Measurements from ENCODE around the gene KIF21B. TPM values are rescaled to one million over a fixed set of nuclear protein-coding genes. Genes with fewer than 3 reads are reported as not detected.

The KIF21B gene
- total and polyA plus RNA-seq, 2 experiments from 2014 or later = 0.03 TPM; not detected in 1

DNA sequence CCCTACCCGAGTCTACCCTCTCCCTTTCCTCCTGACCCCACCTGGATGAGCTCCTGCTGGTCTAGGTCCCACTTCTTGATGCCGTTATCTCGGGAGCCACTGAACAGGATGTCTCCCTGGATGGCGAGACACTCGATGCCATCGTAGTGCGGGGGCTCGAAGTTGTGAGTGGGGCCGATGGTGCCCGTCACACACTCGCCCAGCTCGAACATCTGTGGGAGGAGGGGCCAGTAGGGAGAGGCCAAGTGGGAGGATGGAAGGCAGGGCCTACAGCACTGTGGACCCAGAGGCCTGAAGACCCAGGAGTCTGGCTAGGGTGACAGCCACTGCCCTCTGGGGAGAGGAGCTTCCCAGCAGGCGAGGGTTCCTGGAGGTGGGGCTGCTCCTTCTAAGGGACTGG, 48.1 kb downstream of the KIF21B start:
- Histone ChIP-seq H3K27me3 (replicated peaks; ENCODE audit: insufficient read depth) (no peaks in the 10 kb centered on the region), H3K9me2 (ENCODE audit: insufficient read depth) (no peaks in the 10 kb centered on the region), H3K4me2 (ENCODE audit: unreplicated experiment) (no peak overlapping the region), H3K27ac (no peak overlapping the region), H3K36me3 (ENCODE audit: low read depth) (no peaks in the 10 kb centered on the region), H3K9me3 (ENCODE audit: low read depth) (no peaks in the 10 kb centered on the region), H4K20me1 (ENCODE audit: insufficient read depth) (no peaks in the 10 kb centered on the region), H3F3A (ENCODE audit: insufficient read depth) (no peaks in the 10 kb centered on the region), H3K9ac (no peak overlapping the region), H2AFZ (no peak overlapping the region), H3K79me2 (ENCODE audit: insufficient read depth) (no peaks in the 10 kb centered on the region), H3K4me1 (ENCODE audit: insufficient read depth) (no peaks in the 10 kb centered on the region), H3K4me3 (no peak overlapping the region)
- in situ Hi-C loops (cut with MboI) = no loop called here
- WGBS, 2 experiments (ENCODE audit: low coverage in 1 of 2, low lambda C conversion rate in 2 of 2, missing lambda C conversion rate in 2 of 2) = 84 to 86% methylated on average over 13 of the region's 13 CpGs
- DNase-seq = no peak
- TF ChIP-seq EZH2 (IDR thresholded peaks at IDR 0.05; ENCODE audit: insufficient read depth, poor library complexity, severe bottlenecking) (no peak), EZH2phosphoT487 (IDR thresholded peaks at IDR 0.05; ENCODE audit: insufficient read depth, low read depth) (no peak)

DNA sequence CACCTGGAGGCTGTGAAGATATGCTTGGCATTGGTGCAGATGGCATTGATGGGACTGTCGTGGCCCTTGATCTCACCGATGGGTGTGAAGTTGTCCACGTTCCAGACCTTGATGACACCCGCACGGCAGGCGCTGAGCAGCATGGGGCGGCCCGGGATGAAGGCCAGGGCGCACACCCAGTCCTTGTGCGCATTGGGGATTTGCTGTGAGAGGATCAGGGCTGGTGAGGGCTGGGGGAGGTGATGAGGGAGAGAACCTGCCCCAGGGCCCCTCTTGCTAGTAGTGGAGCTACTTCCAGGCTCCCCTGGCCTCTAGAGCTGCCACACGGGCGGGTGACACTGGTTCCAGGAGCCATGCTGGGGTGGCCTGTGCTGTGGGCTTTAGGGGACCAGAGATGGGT, 48.8 kb downstream of the KIF21B start:
- no peak overlapping the region for H2AFZ ChIP-seq
- in situ Hi-C loops (cut with MboI) = no loop called here

DNA sequence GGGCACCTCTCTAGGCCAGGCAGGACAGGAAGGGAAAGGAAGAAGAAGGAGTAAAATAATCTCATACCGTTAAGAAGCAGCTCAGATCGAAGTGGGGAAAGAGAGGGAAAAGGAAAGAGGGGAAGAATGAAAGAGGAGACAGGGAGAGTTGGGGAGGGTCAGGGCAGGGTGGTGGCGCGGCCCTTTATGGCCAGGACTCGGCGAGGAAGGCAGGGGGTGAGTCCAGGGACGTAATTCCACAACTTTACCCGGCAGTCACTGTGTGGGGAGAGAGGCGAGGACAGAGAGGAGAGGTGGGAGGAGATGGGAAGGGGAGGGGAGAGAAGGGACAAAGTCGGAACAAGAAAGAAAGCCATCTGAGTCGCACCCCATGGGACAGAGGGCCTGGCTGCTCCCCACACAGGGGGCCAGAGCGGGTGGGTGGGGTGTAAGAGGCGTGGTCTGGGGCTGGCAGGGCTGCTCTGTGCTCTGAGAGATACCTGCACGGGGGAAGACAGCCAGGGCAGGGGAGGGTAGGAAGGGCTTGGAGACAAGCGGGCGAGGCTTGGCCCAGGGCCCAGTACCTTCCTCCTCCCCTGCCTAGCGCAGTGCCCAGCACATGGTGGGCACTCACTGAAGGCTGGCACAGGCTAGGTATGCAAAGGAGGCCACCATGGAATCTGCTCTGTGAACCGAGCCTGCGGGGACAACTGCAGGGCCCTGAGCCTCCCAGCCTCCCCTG, 49.4 kb downstream of the KIF21B start:
- TF ChIP-seq EZH2 (IDR thresholded peaks at IDR 0.05; ENCODE audit: insufficient read depth, poor library complexity, severe bottlenecking) (no peak), EZH2phosphoT487 (IDR thresholded peaks at IDR 0.05; ENCODE audit: insufficient read depth, low read depth) (no peak)
- Histone ChIP-seq H3K9me3 (ENCODE audit: low read depth) (no peaks in the 10 kb centered on the region), H2AFZ (no peak overlapping the region), H3K9ac (no peak overlapping the region), H3K27me3 (replicated peaks; ENCODE audit: insufficient read depth) (no peaks in the 10 kb centered on the region), H3K36me3 (ENCODE audit: low read depth) (no peaks in the 10 kb centered on the region), H3K4me1 (ENCODE audit: insufficient read depth) (no peaks in the 10 kb centered on the region), H3K9me2 (ENCODE audit: insufficient read depth) (no peaks in the 10 kb centered on the region), H3K4me3 (no peak overlapping the region), H3K27ac (no peak overlapping the region), H3K4me2 (ENCODE audit: unreplicated experiment) (no peak overlapping the region), H3K79me2 (ENCODE audit: insufficient read depth) (no peaks in the 10 kb centered on the region), H4K20me1 (ENCODE audit: insufficient read depth) (no peaks in the 10 kb centered on the region), H3F3A (ENCODE audit: insufficient read depth) (no peaks in the 10 kb centered on the region)
- DNase-seq = no peak
- 79 to 86% methylated on average over 15 to 19 of the region's 19 CpGs for WGBS, 2 experiments (ENCODE audit: low coverage in 1 of 2, low lambda C conversion rate in 2 of 2, missing lambda C conversion rate in 2 of 2)
- in situ Hi-C loops (cut with MboI) = no loop called here

More for the DNA sequence above, 48.8 kb downstream of the KIF21B start:
- H3K4me2 ChIP-seq (ENCODE audit: unreplicated experiment) = no peak overlapping the region
- no peaks in the 10 kb centered on the region for H3K36me3 ChIP-seq (ENCODE audit: low read depth)
- H4K20me1 ChIP-seq (ENCODE audit: insufficient read depth) = no peaks in the 10 kb centered on the region
- no peaks in the 10 kb centered on the region for H3K4me1 ChIP-seq (ENCODE audit: insufficient read depth)
- H3K9me3 ChIP-seq (ENCODE audit: low read depth) = no peaks in the 10 kb centered on the region
- 78 to 84% methylated on average over 12 of the region's 12 CpGs for WGBS, 2 experiments (ENCODE audit: low coverage in 1 of 2, low lambda C conversion rate in 2 of 2, missing lambda C conversion rate in 2 of 2)
- TF ChIP-seq EZH2phosphoT487 (IDR thresholded peaks at IDR 0.05; ENCODE audit: insufficient read depth, low read depth) (no peak), EZH2 (IDR thresholded peaks at IDR 0.05; ENCODE audit: insufficient read depth, poor library complexity, severe bottlenecking) (no peak)
- no peak for DNase-seq
- H3K79me2 ChIP-seq (ENCODE audit: insufficient read depth) = no peaks in the 10 kb centered on the region
- H3K27ac ChIP-seq = no peak overlapping the region
- H3K4me3 ChIP-seq = no peak overlapping the region
- H3K9me2 ChIP-seq (ENCODE audit: insufficient read depth) = no peaks in the 10 kb centered on the region
- H3K27me3 ChIP-seq (replicated peaks; ENCODE audit: insufficient read depth) = no peaks in the 10 kb centered on the region
- H3K9ac ChIP-seq = no peak overlapping the region
- H3F3A ChIP-seq (ENCODE audit: insufficient read depth) = no peaks in the 10 kb centered on the region

DNA sequence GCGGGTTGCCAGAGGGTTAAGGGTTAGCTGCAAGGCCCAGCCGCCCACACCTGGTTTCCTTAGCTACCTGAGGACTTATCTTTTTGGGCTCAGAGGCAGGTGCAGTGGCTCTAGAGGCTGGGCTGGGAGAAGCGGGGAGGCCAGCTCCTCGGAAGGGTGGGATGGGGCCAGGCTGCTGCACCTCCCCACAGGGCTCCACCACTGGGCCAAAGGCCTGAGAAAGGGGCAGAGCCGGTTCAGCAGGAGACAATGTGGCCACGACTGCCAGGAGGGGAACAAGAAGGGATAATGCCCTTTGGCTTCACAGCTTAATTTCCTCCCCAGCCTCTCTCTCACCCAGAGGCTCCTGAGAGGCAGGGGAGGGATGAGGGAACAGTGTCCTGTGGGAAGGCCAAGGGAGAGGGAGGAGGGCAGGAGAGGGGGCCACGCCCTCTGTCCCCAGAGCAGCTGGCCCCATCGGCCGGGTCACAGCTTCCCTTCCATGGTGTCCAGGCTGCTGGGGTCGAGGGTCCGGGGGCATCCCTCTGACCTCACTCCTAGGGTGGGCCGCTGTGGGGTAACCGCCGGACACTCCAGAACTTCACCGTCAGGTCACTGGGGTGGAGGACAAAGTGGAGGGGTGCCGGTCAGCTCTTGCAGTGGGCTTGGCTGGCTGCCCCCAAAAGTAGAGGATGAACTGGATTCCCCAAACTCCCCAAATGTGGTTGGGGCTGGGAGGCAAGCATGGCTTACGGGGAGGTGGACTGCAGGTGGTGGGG, 50.4 kb downstream of the KIF21B start:
- Histone ChIP-seq H4K20me1 (ENCODE audit: insufficient read depth) (no peaks in the 10 kb centered on the region), H3K27me3 (replicated peaks; ENCODE audit: insufficient read depth) (no peaks in the 10 kb centered on the region), H3K4me2 (ENCODE audit: unreplicated experiment) (no peak overlapping the region), H3K36me3 (ENCODE audit: low read depth) (no peaks in the 10 kb centered on the region), H2AFZ (no peak overlapping the region), H3K27ac (no peak overlapping the region), H3K4me3 (no peak overlapping the region), H3F3A (ENCODE audit: insufficient read depth) (no peaks in the 10 kb centered on the region), H3K4me1 (ENCODE audit: insufficient read depth) (no peaks in the 10 kb centered on the region), H3K9me3 (ENCODE audit: low read depth) (no peaks in the 10 kb centered on the region), H3K9me2 (ENCODE audit: insufficient read depth) (no peaks in the 10 kb centered on the region), H3K9ac (no peak overlapping the region), H3K79me2 (ENCODE audit: insufficient read depth) (no peaks in the 10 kb centered on the region)
- in situ Hi-C loops (cut with MboI) = no loop called here
- no peak for DNase-seq
- TF ChIP-seq EZH2 (IDR thresholded peaks at IDR 0.05; ENCODE audit: insufficient read depth, poor library complexity, severe bottlenecking) (no peak), EZH2phosphoT487 (IDR thresholded peaks at IDR 0.05; ENCODE audit: insufficient read depth, low read depth) (no peak)
- 76 to 77% methylated on average over 12 to 17 of the region's 17 CpGs for WGBS, 2 experiments (ENCODE audit: low coverage in 1 of 2, low lambda C conversion rate in 2 of 2, missing lambda C conversion rate in 2 of 2)

All from GM23248 (cell line).